MM.1S (cell line): ENCODE measurements around the gene ADAM15.

ENCODE experiments used
- DNase-seq: peaks from one replicate; pipeline ENCODE4 v3.0.0-alpha.2; 2015
- H2AFZ ChIP-seq: fragments of 300-600 bp; sonication (generic); 2 replicates; pipeline ENCODE4 v1.6.0; 2016; ENCODE audit warnings: antibody characterized with exemption, low read length
- H3F3A ChIP-seq: fragments of 300-600 bp; sonication (generic); 2 replicates; pipeline ENCODE4 v1.6.1; 2016; ENCODE audit warnings: mild to moderate bottlenecking, antibody characterized with exemption, low read length, moderate library complexity, mixed read lengths; ENCODE audit not compliant: insufficient read depth
- H3K27ac ChIP-seq: fragments of 300-600 bp; sonication (generic); 2 replicates; pipeline ENCODE4 v1.5.1; 2016; ENCODE audit warnings: mild to moderate bottlenecking, low read length
- H3K27me3 ChIP-seq: fragments of 300-600 bp; sonication (generic); replicated peaks from 2 replicates; pipeline ENCODE4 v1.6.0; 2016; ENCODE audit warnings: low read length; ENCODE audit not compliant: insufficient read depth
- H3K36me3 ChIP-seq: fragments of 300-600 bp; sonication (generic); replicated peaks from 2 replicates; pipeline ENCODE4 v1.6.1; 2016; ENCODE audit warnings: mild to moderate bottlenecking, low read length, mixed read lengths; ENCODE audit not compliant: insufficient read depth
- H3K4me1 ChIP-seq: fragments of 300-600 bp; sonication (generic); 2 replicates; pipeline ENCODE4 v1.6.1; 2016; ENCODE audit warnings: low read length, mixed read lengths
- H3K4me2 ChIP-seq: fragments of 300-600 bp; sonication (generic); 2 replicates; pipeline ENCODE4 v1.6.0; 2016; ENCODE audit warnings: low read depth, low read length
- H3K4me3 ChIP-seq: fragments of 300-600 bp; sonication (generic); 2 replicates; pipeline ENCODE4 v1.5.1; 2016; ENCODE audit warnings: low read length, mixed read lengths
- H3K79me2 ChIP-seq: fragments of 300-600 bp; sonication (generic); 2 replicates; pipeline ENCODE4 v1.6.1; 2016; ENCODE audit warnings: mixed run types, low read length, mixed read lengths
- H3K9ac ChIP-seq: fragments of 300-600 bp; sonication (generic); 2 replicates; pipeline ENCODE4 v1.6.1; 2016; ENCODE audit warnings: low read length, mixed read lengths
- H3K9me2 ChIP-seq: fragments of 300-600 bp; sonication (generic); replicated peaks from 2 replicates; pipeline ENCODE4 v1.6.1; 2016; ENCODE audit warnings: mild to moderate bottlenecking, low read length, mixed read lengths; ENCODE audit not compliant: insufficient read depth
- H3K9me3 ChIP-seq: fragments of 300-600 bp; sonication (generic); replicated peaks from 2 replicates; pipeline ENCODE4 v1.6.1; 2016; ENCODE audit warnings: mild to moderate bottlenecking, low read length, mixed read lengths; ENCODE audit not compliant: insufficient read depth
- H4K20me1 ChIP-seq: fragments of 300-600 bp; sonication (generic); 2 replicates; pipeline ENCODE4 v1.6.1; 2016; ENCODE audit warnings: mild to moderate bottlenecking, low read length, moderate library complexity, mixed read lengths; ENCODE audit not compliant: insufficient read depth
- CTCF ChIP-seq: fragments of 300-600 bp; sonication (generic); IDR thresholded peaks from 2 replicates; pipeline ENCODE4 v1.5.1; 2016; ENCODE audit warnings: antibody characterized with exemption, low read length, mixed read lengths
- EZH2 ChIP-seq: fragments of 300-600 bp; sonication (generic); optimal IDR thresholded peaks from 2 replicates; pipeline ENCODE3; 2017; ENCODE audit warnings: low read depth, mild to moderate bottlenecking, antibody characterized with exemption, low read length, mixed read lengths
- EZH2phosphoT487 ChIP-seq: fragments of 300-600 bp; sonication (generic); IDR thresholded peaks from 2 replicates; pipeline ENCODE4 v1.6.1; 2018; ENCODE audit warnings: antibody characterized with exemption, low read length

Gene ADAM15

GRCh38 chr1:155083052-155083541 lies 32.0 kb downstream of the ADAM15 start:
- Histone ChIP-seq H3K27me3 (peaks cover 52% of the 10 kb centered on the region), H3K4me3 (no peak overlapping the region), H3K4me2 (no peak overlapping the region), H3K9me2 (no peaks in the 10 kb centered on the region), H3K36me3 (no peaks in the 10 kb centered on the region), H3K27ac (no peak overlapping the region), H4K20me1 (no peaks in the 10 kb centered on the region), H3K4me1 (peaks cover 47% of the 10 kb centered on the region), H3K79me2 (no peaks in the 10 kb centered on the region), H3K9me3 (no peaks in the 10 kb centered on the region), H3F3A (peaks cover 17% of the 10 kb centered on the region), H2AFZ (no peak overlapping the region), H3K9ac (no peak overlapping the region)
- no peak for TF ChIP-seq CTCF
- TF ChIP-seq EZH2phosphoT487: no peak
- no peak for TF ChIP-seq EZH2
- DNase-seq: no peak

- H3K79me2 ChIP-seq: no peaks in the 10 kb centered on the region
- H3K4me2 ChIP-seq: peak overlapping the region; percentile 100
- H3K27ac ChIP-seq: no peak overlapping the region
- TF ChIP-seq EZH2: no peak
- TF ChIP-seq CTCF: peak; percentile 50
- H2AFZ ChIP-seq: peak overlapping the region; percentile 88
- no peaks in the 10 kb centered on the region for H3K9me3 ChIP-seq
- peak; percentile 68 for DNase-seq
- H4K20me1 ChIP-seq: no peaks in the 10 kb centered on the region
- H3K9ac ChIP-seq: peak overlapping the region; percentile 54; the same call in 1 of the 2 replicates
- peak overlapping the region; percentile 84 for H3K4me3 ChIP-seq
- peaks cover 16% of the 10 kb centered on the region for H3F3A ChIP-seq
- peaks cover 41% of the 10 kb centered on the region for H3K4me1 ChIP-seq
- H3K27me3 ChIP-seq: peaks cover 49% of the 10 kb centered on the region
- H3K9me2 ChIP-seq: no peaks in the 10 kb centered on the region
- H3K36me3 ChIP-seq: no peaks in the 10 kb centered on the region
Measured at GRCh38 chr1:155083865-155084721, 33.0 kb downstream of the ADAM15 start.

GRCh38 chr1:155084722-155085503 lies 33.8 kb downstream of the ADAM15 start:
- Histone ChIP-seq H3K27ac (peak overlapping the region; percentile 49; the same call in 1 of the 2 replicates), H3K9me2 (no peaks in the 10 kb centered on the region), H3K9ac (peak overlapping the region; percentile 54; the same call in 1 of the 2 replicates), H3K4me3 (peak overlapping the region; percentile 84), H3K4me1 (peaks cover 34% of the 10 kb centered on the region), H3K36me3 (no peaks in the 10 kb centered on the region), H2AFZ (peak overlapping the region; percentile 88), H4K20me1 (no peaks in the 10 kb centered on the region), H3K9me3 (no peaks in the 10 kb centered on the region), H3F3A (peaks cover 16% of the 10 kb centered on the region), H3K79me2 (no peaks in the 10 kb centered on the region), H3K4me2 (peak overlapping the region; percentile 100), H3K27me3 (peaks cover 41% of the 10 kb centered on the region)
- TF ChIP-seq CTCF (peak; percentile 98), EZH2 (no peak)
- peak; percentile 96 for DNase-seq
